Measurements from ENCODE around the gene COMMD1. TPM values are rescaled to one million over a fixed set of nuclear protein-coding genes. Genes with fewer than 3 reads are reported as not detected.

The COMMD1 gene
- total and polyA plus RNA-seq, 2 experiments from 2014 or later, result 30.5 to 71.1 TPM

DNA sequence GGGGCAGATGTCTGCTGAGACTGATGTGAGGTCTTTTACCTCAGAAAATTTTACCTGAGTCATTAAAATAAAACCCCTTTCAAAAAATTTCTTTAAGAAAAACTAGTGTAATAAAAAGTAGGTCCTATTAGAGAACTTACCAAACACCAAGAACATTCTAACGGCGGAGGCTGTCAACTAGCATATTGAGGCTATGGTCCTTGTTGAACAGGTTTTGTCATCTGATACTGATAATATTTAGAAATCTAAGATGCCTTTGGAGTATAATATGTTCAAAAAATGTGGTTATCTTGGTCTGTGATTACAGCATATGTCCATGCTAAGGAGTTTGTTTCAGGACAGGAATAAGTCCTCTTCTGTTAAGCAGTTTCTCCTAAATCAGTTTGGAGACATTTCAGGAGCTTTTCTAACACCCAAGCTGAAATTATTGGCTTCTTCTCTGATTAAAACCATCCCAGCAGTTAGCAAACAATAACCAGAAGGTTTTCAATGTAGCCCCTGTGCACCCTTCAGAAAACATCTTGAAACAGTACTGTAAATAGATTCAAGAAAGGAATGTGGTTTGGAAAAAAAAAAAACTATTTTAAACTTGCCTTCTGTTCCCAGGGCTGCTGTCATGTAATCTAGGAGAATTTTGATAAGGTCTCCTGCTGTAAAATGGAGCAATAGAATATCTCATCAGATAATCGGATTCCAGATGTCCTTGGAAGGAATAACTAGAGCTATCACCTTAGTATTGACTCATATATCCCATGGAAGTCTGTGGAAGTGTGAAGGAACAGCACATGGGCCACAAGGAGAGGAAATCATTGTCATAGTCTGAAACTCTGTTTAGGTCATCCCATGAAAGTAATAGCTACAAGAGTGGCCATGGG, 231.7 kb downstream of the COMMD1 start:
- 71% methylated on average over 3 of the region's 3 CpGs for whole genome bisulfite sequencing (ENCODE audit: low lambda C conversion rate, missing lambda C conversion rate)
- no peaks in the 10 kb centered on the region for H3K9me3 ChIP-seq (ENCODE audit: low read depth)

DNA sequence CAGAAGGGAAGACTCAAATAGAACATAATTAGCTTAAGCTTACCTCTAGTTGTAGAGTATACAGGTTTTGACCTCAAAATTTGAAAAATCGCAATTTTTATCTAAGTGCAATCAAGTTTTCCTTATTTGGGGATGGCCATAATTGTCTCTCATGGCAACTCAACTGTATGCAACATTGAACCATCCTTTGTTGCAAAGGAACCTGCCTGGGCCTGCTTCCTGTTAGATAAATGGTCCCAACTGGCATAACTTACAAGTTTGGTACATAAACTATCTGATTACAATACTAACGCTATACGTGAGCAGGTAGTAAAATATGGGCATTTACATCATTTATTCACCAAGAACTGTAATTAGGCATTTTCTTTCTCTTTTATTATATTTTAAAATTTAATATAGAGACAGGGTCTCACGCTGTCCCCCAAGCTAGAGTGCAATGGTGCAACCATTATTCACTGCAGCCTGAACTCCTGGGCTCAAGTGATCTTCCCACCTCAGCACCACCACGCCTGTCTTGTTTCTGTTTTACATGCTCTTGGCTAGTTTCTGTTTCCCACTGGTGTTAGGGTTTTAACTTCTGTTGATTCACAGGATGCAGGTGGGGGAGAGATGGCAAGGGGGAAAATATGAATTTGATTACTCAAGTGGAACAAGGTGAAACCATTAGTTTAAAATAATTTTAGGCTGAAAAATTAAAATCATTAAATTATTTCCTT, 235.1 kb downstream of the COMMD1 start:
- no peaks in the 10 kb centered on the region for H3K79me2 ChIP-seq
- H3K9me3 ChIP-seq (ENCODE audit: low read depth), result no peaks in the 10 kb centered on the region
- no peaks in the 10 kb centered on the region for H3K27me3 ChIP-seq
- H3K27ac ChIP-seq, result no peak overlapping the region
- TF ChIP-seq EZH2phosphoT487 (IDR thresholded peaks at IDR 0.05; ENCODE audit: low read depth, severe bottlenecking, unreplicated experiment), result no peak
- TF ChIP-seq CTCF (IDR thresholded peaks at IDR 0.05; ENCODE audit: poor library complexity), result no peak
- no peak for TF ChIP-seq EZH2 (IDR thresholded peaks at IDR 0.05; ENCODE audit: borderline replicate concordance)
- no peaks in the 10 kb centered on the region for H3K36me3 ChIP-seq (replicated peaks; ENCODE audit: insufficient read depth, low read depth)
- no peak overlapping the region for H3K4me2 ChIP-seq
- no peak overlapping the region for H2AFZ ChIP-seq
- peaks cover 4% of the 10 kb centered on the region for H3K4me1 ChIP-seq (ENCODE audit: insufficient read depth)
- no peaks in the 10 kb centered on the region for H4K20me1 ChIP-seq (ENCODE audit: insufficient read depth, poor library complexity, severe bottlenecking)
- H3K9me2 ChIP-seq (replicated peaks; ENCODE audit: insufficient read depth), result peaks cover 6% of the 10 kb centered on the region
- no peak for DNase-seq (ENCODE audit: low spot score)
- no peak overlapping the region for H3K4me3 ChIP-seq
- WGBS (ENCODE audit: low lambda C conversion rate, missing lambda C conversion rate), result 95% methylated on average over 5 of the region's 5 CpGs

More for the DNA sequence above, 231.7 kb downstream of the COMMD1 start:
- TF ChIP-seq CTCF (IDR thresholded peaks at IDR 0.05; ENCODE audit: poor library complexity) (no peak), EZH2 (IDR thresholded peaks at IDR 0.05; ENCODE audit: borderline replicate concordance) (no peak), EZH2phosphoT487 (IDR thresholded peaks at IDR 0.05; ENCODE audit: low read depth, severe bottlenecking, unreplicated experiment) (no peak)
- Histone ChIP-seq H3K4me1 (ENCODE audit: insufficient read depth) (peaks cover 4% of the 10 kb centered on the region), H3K27ac (no peak overlapping the region), H4K20me1 (ENCODE audit: insufficient read depth, poor library complexity, severe bottlenecking) (no peaks in the 10 kb centered on the region), H3K27me3 (no peaks in the 10 kb centered on the region), H2AFZ (no peak overlapping the region), H3K4me2 (no peak overlapping the region), H3K36me3 (replicated peaks; ENCODE audit: insufficient read depth, low read depth) (no peaks in the 10 kb centered on the region), H3K79me2 (peaks cover under 1% of the 10 kb centered on the region), H3K9me2 (replicated peaks; ENCODE audit: insufficient read depth) (peaks cover 6% of the 10 kb centered on the region), H3K4me3 (no peak overlapping the region)
- no peak for DNase-seq (ENCODE audit: low spot score)

DNA sequence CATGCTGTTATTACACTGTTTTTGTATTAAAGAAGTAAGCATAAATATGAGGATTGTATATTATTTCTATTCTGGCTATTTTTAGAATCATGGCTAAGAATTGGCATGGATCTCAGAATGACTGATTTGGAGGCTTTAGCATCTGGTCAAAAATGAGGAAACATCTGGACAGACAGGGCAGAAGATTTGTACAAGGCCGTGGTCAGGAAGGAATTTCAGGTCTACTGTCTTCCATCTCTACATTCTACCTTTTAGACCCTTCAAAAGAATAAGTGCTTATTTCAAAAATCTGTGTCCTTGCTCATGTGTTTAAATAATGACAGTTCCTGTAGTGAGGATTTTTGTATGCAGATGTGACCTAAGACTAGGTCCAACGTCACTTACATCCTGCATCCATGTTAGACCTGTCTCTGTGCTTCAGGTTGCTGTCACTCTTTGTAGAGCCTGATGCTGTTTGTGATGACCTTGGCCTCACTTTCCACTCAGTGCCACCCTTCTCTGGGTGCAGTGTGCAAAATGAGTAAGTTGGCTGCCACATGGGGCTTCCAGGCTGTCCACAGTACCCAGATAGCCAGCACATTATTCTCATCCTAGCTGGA, 235.8 kb downstream of the COMMD1 start:
- DNase-seq (ENCODE audit: low spot score), result no peak
- Histone ChIP-seq H4K20me1 (ENCODE audit: insufficient read depth, poor library complexity, severe bottlenecking) (no peaks in the 10 kb centered on the region), H2AFZ (no peak overlapping the region), H3K4me2 (no peak overlapping the region), H3K27me3 (no peaks in the 10 kb centered on the region), H3K36me3 (replicated peaks; ENCODE audit: insufficient read depth, low read depth) (no peaks in the 10 kb centered on the region), H3K9me3 (ENCODE audit: low read depth) (no peaks in the 10 kb centered on the region), H3K79me2 (no peaks in the 10 kb centered on the region), H3K4me3 (no peak overlapping the region), H3K4me1 (ENCODE audit: insufficient read depth) (peaks cover 4% of the 10 kb centered on the region), H3K9me2 (replicated peaks; ENCODE audit: insufficient read depth) (peaks cover 6% of the 10 kb centered on the region), H3K27ac (no peak overlapping the region)
- WGBS (ENCODE audit: low lambda C conversion rate, missing lambda C conversion rate), result 93% methylated on average over 2 of the region's 2 CpGs
- TF ChIP-seq EZH2phosphoT487 (IDR thresholded peaks at IDR 0.05; ENCODE audit: low read depth, severe bottlenecking, unreplicated experiment) (no peak), EZH2 (IDR thresholded peaks at IDR 0.05; ENCODE audit: borderline replicate concordance) (no peak), CTCF (IDR thresholded peaks at IDR 0.05; ENCODE audit: poor library complexity) (no peak)

All from hepatocyte (in vitro differentiated cells).